Heart left ventricle (tissue), 16 donors: Measurements from ENCODE around the gene PEPD. TPM values are rescaled to one million over a fixed set of nuclear protein-coding genes. Genes with fewer than 3 reads are reported as not detected.

ENCODE experiments used
- ATAC-seq, 4 donors: fragments of 200-7000 bp; cut with Tn5 transposase; one replicate each; pipeline ENCODE4 v1.9.1; 2020 to 2022; ENCODE audit warnings: moderate library complexity in 4 of 4, mild to moderate bottlenecking in 3 of 4, moderate number of reproducible peaks in 1 of 4
- DNase-seq, 5 donors: peaks; one replicate each; pipeline ENCODE4 v3.0.0-alpha.2; 2020
- H3K27ac ChIP-seq, 12 donors: fragments of 200-600 bp; sonication (generic) in 4 of 12; one replicate each; pipeline versions ENCODE4 v1.5.0 to v1.8.0; 2016 to 2022; ENCODE audit warnings: mild to moderate bottlenecking in 2 of 12
- H3K27me3 ChIP-seq, 9 donors: fragments of 200-600 bp; sonication (generic) in 2 of 9; one replicate each; pipeline versions ENCODE4 v1.5.1 to v1.8.0; 2016 to 2022; ENCODE audit warnings: mild to moderate bottlenecking in 3 of 9
- H3K36me3 ChIP-seq, 9 donors: fragments of 200-600 bp; sonication (generic) in 2 of 9; one replicate each; pipeline versions ENCODE4 v1.5.0 to v1.8.0; 2018 to 2022; ENCODE audit warnings: mild to moderate bottlenecking in 2 of 9
- H3K4me1 ChIP-seq, 12 donors: fragments of 200-600 bp; sonication (generic) in 4 of 12; one replicate each; pipeline versions ENCODE4 v1.5.0 to v1.8.0; 2016 to 2022; ENCODE audit warnings: mild to moderate bottlenecking in 3 of 12
- H3K4me3 ChIP-seq, 12 donors: fragments of 200-600 bp; sonication (generic) in 4 of 12; one replicate each; pipeline versions ENCODE4 v1.5.0 to v1.8.0; 2017 to 2022; ENCODE audit warnings: mild to moderate bottlenecking in 9 of 12, moderate library complexity in 4 of 12
- H3K9me3 ChIP-seq, 12 donors: fragments of 200-600 bp; sonication (generic) in 4 of 12; one replicate each; pipeline versions ENCODE4 v1.5.0 to v1.8.0; 2016 to 2022; ENCODE audit warnings: mild to moderate bottlenecking in 1 of 12
- POLR2A ChIP-seq, 2 donors: fragments of 450-650 bp; IDR thresholded peaks; one replicate each; pipeline ENCODE4 v1.6.1; 2017; ENCODE audit warnings: antibody characterized with exemption in 2 of 2, mild to moderate bottlenecking in 2 of 2, moderate library complexity in 2 of 2
- WGBS, 4 donors: extraction: QIAGEN DNeasy Blood & Tissue Kit in 2 of 4; methylation state at CpG; one replicate each; pipeline versions ENCODE4 v1.1.5 to v1.1.7; 2013 to 2018; 5-methylcytosine and 5-hydroxymethylcytosine counted together
- intact Hi-C, 10 donors: fragments of 100-400 bp; cut with DNase I; formaldehyde crosslinking; loops; one replicate each; pipeline versions ENCODE4 v1.11.1 to v1.14.2; 2022
- polyA plus RNA-seq, 2 donors: library from polyadenylated mRNA; stranded (reverse); fragments of 200-250 nt; gene quantifications; one replicate each; pipeline ENCODE4 v1.2.3, GENCODE V29; 2013
- total RNA-seq, 9 donors: library from RNA; depleted of rRNA in 2 of 9; stranded (reverse); fragments of >200 nt in 2 of 9; fragmentation: NEBNext Ultra II Directional in 3 of 9; extraction: Animal tissue kit (Norgen Biotek cat#: 25700) in 3 of 9; gene quantifications; one replicate each; pipeline versions ENCODE4 v1.1.0 to v1.2.4, GENCODE V29; 2016 to 2023
- TF ChIP-seq, protein P1 (sequence below), 12 donors: fragments of 200-600 bp; sonication (generic) in 4 of 12; IDR thresholded peaks; one replicate each; pipeline versions ENCODE4 v1.5.0 to v1.8.0; 2018 to 2022; ENCODE audit warnings: antibody characterized with exemption in 12 of 12, mild to moderate bottlenecking in 5 of 12
- donor health status: ischemic (EF 13 %, LVEDD 7.1; RV severe dilation, severe dysfunction).
- donor health status: healthy with polysubstance abuse.
- donor health status: DM: no; HTN: yes; CAD: no.
- donor health status: DM: no; HTN: no; CAD: no.
- donor health status: ischemic (EF 25% LVEDD 6.9; RV normal size, moderate dysfunction).
- donor health status: ischemic (EF 25% LVEDD 5.7; RV mildly dilated, moderate dysfunction).
- donor health status: healthy.
- donor health status: DM: yes; HTN: yes; CAD: no.
- donor health status: ischemic (EF 35%, LVEDD 5.7; RV mildly dilated, moderate dysfunction).
- donor health status: nonischemic (EF 11% LVEDD 7.7; RV severe dilation, severe dysfunction).
- donor health status: DM: yes; HTN: yes; CAD: no.
- donor health status: PGD.
- donor health status: ischemic (EF 29% LVEDD 5.4; RV normal size, mild dysfunction).
- donor health status: nonischemic (EF 23%, LVEDD 6.1; RV moderate dilation, normal function).

PEPD gene
- total and polyA plus RNA-seq, 11 donors, result 19.4 to 45.7 (median 29.9) TPM

DNA sequence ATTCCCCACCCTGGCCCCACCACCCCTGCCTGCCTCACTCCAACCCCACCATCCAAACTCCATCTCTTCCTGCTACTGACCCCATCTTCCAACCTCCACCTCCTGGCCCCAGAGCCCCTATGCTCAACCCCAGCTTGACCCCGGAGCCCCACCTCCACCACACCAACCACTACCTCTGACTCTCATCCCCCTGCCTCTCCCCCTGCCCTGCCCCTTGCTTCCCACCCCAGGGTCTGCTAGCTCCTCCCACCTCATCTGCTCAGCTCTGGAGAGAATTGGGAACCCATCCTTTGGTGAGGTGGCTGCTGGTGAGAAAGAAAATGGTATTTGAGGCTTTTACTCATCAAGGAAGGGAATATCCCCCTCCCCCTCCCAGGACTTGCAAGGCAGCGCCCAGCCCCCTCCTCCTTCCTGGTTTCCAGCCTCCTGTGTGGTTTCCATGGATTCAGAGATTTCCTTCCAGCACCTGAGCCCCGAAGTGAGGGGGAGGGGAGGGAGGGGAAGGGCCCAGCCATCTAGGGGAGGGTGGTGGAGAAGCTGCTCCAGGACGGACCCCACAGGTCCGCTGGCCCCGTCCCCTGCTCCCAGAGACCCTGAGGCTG is 11.4 kb upstream of the PEPD start:
- Histone ChIP-seq H3K9me3 (no peaks in the 10 kb centered on the region), H3K4me3 (no peak overlapping the region), H3K27ac (no peak overlapping the region), H3K36me3 (no peaks in the 10 kb centered on the region), H3K27me3 (peaks cover 0 to 55% (median 10%) of the 10 kb centered on the region in 9 donors), H3K4me1 (no peaks in the 10 kb centered on the region)
- DNase-seq (no peak), ATAC-seq (no peak)
- WGBS, 4 donors, result 14 to 23% (median 19%) methylated on average over 6 of the region's 6 CpGs
- intact Hi-C loops, result no loop called here
- TF ChIP-seq POLR2A (IDR thresholded peaks at IDR 0.05), result no peak
- TF ChIP-seq, protein P1, sequence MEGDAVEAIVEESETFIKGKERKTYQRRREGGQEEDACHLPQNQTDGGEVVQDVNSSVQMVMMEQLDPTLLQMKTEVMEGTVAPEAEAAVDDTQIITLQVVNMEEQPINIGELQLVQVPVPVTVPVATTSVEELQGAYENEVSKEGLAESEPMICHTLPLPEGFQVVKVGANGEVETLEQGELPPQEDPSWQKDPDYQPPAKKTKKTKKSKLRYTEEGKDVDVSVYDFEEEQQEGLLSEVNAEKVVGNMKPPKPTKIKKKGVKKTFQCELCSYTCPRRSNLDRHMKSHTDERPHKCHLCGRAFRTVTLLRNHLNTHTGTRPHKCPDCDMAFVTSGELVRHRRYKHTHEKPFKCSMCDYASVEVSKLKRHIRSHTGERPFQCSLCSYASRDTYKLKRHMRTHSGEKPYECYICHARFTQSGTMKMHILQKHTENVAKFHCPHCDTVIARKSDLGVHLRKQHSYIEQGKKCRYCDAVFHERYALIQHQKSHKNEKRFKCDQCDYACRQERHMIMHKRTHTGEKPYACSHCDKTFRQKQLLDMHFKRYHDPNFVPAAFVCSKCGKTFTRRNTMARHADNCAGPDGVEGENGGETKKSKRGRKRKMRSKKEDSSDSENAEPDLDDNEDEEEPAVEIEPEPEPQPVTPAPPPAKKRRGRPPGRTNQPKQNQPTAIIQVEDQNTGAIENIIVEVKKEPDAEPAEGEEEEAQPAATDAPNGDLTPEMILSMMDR (IDR thresholded peaks at IDR 0.05), result no peak

- no peak for ATAC-seq
- no peak overlapping the region for H3K27ac ChIP-seq
- no peak overlapping the region for H3K4me3 ChIP-seq
- no peaks in the 10 kb centered on the region for H3K4me1 ChIP-seq
- intact Hi-C loops, result no loop called here
- no peaks in the 10 kb centered on the region for H3K9me3 ChIP-seq
- no peak for DNase-seq
- peaks cover 0 to 60% (median 10%) of the 10 kb centered on the region in 9 donors for H3K27me3 ChIP-seq
- TF ChIP-seq, protein P1 (IDR thresholded peaks at IDR 0.05), result no peak
- TF ChIP-seq POLR2A (IDR thresholded peaks at IDR 0.05), result no peak
- no peaks in the 10 kb centered on the region for H3K36me3 ChIP-seq
- 67 to 74% (median 69%) methylated on average over 4 of the region's 4 CpGs for WGBS, 4 donors
Measured at GRCh38 chr19:33530842-33531241, 9.3 kb upstream of the PEPD start.

GRCh38 chr19:33530296-33530695 is 8.7 kb upstream of the PEPD start:
- no peak for ATAC-seq
- no peaks in the 10 kb centered on the region for H3K9me3 ChIP-seq
- H3K27me3 ChIP-seq, result peaks cover 0 to 60% (median 10%) of the 10 kb centered on the region in 9 donors
- 29 to 67% (median 48%) methylated on average over 2 to 3 of the region's 3 CpGs for WGBS, 4 donors
- TF ChIP-seq, protein P1 (IDR thresholded peaks at IDR 0.05), result no peak
- no peak for TF ChIP-seq POLR2A (IDR thresholded peaks at IDR 0.05)
- H3K4me1 ChIP-seq, result no peaks in the 10 kb centered on the region
- no peaks in the 10 kb centered on the region for H3K36me3 ChIP-seq
- H3K27ac ChIP-seq, result no peak overlapping the region
- DNase-seq, result no peak
- H3K4me3 ChIP-seq, result no peak overlapping the region
- intact Hi-C loops, result no loop called here

DNA sequence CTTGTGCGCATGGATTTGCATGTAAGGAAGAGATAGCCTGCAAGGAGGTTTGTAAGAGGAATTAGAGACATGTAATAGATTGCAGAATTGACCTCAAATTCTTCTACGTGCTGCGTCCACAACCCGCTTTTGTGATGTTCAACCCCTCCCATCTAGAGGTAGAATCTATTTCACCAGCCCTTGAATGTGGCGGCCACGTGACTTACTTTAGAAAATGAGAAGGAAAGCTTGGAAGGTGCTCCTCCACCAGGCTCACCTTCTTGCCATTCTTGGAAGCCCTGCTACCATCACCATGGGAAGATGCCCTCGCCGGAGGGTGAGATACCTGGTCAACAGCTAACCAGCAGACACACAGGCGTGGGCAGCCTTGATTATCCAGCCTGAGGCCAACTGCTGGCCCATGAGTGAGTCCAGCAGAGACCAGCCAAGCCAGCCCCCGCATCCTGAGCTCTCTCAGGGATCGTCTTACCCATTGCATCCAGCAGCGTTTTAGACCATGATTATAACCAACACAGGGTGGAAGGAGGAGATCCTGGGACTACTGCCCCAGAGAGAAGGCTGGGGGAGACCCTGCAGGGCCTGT is 7.6 kb upstream of the PEPD start:
- intact Hi-C loops, result no loop called here
- no peaks in the 10 kb centered on the region for H3K9me3 ChIP-seq
- H3K36me3 ChIP-seq, result no peaks in the 10 kb centered on the region
- DNase-seq (no peak), ATAC-seq (no peak)
- peaks cover 0 to 59% (median 10%) of the 10 kb centered on the region in 9 donors for H3K27me3 ChIP-seq
- WGBS, 4 donors, result 64 to 89% (median 71%) methylated on average over 6 to 12 of the region's 12 CpGs
- no peak overlapping the region for H3K27ac ChIP-seq
- H3K4me3 ChIP-seq, result no peak overlapping the region
- TF ChIP-seq POLR2A (IDR thresholded peaks at IDR 0.05), result no peak
- TF ChIP-seq, protein P1 (IDR thresholded peaks at IDR 0.05), result no peak
- H3K4me1 ChIP-seq, result no peaks in the 10 kb centered on the region
